G401.6 (cell line): ENCODE measurements around the gene ANKLE1.
"Not testable (repeated sequence)": the region's sequence is repeated elsewhere in the genome, so short reads cannot be mapped to it uniquely, and the experiment has no call there.

ENCODE experiments used
- FAIRE-seq: peaks from 2 replicates; lab custom pipeline; 2012; peaks lifted over from hg19 to GRCh38; lab: Jason Lieb, UNC

The ANKLE1 gene

DNA sequence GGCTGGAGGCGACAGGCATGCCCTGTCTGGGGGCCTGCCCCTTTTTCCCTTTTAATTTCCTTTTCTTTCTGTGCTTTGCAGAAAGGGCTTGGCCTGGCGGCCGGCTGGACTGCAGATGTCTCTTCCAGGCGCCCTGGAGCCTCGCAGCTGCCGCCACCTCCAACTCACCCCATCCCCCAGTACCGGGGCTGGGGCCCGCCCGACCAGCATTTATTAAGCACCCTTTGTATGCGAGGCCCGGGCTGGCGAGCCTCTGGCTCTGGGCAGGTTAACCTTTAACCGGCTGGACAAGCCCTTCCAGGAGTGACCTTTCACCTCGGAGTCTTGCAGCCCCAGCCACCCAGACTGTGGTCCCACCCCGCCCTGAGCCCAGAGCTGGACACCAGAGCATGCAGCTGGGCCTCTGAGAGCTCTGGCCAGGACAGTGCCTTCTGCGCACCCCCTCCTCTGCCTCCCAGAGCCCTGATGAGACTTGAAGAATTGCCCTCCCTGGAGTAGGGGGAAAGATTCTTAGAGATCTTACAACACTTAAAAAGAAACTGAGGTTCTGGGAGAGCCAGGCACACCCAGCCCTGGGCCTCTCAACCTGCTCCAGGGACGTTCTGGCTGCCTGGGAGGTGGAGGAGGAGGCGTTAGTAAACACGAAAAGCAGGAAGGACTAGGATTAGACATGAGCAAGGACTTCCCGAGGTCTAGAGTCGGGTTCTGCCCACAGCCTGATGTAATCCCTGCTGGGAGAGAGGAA lies 34.8 kb upstream of the ANKLE1 start:
- FAIRE-seq = no peak

DNA sequence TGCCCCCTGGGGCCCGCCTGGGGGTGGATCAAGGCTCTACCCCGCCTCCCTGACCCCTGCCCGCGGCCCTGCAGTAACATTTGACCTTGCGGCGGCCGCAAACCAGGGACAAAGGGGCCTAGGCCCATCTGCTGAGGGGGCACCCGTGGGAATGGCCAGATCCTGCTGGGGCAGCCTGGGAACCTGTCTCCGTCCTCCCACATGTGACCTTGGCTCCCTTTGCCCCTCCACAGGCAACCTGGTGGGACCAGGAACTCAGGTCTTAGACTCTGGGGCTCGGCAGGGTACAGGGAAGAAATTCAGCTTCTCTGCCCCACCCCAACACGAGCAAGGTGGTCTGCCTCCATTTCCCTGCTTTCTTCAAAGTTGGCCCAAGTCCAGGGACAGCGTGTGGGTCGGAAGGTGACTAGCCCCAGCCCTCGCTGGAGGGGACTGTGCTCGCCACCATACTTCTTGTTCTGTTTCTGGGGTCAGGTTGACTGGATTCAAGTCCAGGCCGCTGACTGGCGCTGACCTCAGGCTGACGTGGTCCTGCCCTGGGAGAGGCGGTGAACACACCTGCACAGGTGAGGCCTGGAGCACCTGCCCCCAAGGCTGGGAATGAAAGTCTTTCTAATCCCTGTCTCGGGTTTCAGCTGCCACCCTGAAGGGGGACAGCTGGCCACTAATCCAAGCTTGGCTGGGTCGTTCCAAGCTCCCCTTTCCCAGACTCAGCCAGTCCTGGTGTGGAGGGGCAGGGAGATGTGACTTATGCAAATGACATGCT lies 33.5 kb upstream of the ANKLE1 start:
- no peak for FAIRE-seq

DNA sequence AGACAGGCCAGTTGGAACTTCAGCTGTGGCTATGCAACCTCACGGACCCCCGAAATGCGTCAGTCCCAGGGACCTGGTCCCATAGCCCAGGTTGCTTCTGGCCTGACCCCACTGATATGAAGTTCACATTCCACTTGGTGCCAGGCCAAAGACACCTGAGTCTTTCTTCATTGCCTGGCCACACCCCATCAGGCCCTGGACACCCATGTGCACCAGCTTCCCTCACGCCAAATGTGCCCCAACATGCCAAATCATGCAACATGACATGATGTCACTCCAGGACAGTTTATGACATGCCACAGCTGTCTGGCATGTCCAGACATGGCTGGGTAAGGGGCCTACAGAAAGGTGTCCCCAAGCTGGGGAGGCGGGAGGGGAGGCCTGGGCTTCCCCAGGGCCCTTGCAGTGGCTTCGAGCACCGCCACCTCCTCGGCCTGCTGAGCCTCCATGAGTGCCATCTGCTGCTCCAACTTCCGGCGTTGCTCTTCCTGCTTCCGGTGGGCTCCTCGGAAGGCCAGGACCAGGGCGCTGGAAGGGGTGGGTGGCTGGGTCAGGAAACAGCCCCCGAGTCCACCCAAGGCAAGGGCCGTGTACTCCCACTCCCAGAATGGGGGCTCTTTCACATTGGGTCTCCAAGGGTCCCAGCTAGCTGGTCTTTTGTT lies 31.7 kb upstream of the ANKLE1 start:
- FAIRE-seq = no peak

GRCh38 chr19:17254636-17255035 lies 27.1 kb upstream of the ANKLE1 start:
- no peak for FAIRE-seq

DNA sequence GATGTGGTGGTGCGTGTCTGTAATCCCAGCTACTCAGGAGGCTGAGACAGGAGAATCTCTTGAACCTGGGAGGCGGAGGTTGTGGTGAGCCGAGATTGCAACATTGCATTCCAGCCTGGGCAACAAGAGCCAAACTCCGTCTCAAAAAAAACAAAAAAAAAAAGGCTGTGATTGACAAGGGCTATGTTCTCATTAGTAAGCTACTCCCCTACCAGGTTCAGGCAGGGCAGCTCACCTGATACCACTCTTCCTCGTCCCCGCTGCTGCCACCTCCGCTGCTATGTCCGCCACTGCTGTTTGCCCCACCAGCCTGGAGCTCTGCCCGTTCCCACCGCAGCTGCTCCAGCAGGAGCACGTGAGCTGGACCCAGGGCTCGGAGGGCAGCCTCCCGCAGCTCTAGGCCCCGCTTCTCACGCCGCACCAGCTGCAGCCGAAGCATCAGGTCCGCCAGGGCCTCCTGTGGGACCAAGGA lies 26.5 kb upstream of the ANKLE1 start:
- no peak for FAIRE-seq

DNA sequence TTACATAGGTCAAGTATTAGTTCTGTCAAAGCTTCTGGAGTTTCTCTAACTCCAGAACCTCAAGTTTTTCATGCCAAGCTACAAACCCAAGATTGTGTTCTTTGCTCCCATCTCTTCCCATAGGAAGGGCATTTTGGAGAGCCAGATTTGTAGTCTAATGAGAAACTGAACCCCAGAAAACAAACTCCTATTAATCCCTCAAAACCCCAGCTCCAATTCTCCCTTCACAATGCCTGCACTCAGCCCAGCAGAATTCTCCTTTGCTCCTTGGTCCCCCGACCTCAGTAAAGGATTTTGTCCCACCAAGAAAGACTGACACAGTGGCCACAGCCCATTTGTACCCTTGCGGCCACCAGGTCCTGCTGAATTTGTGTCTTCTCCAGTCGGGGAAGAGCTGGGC lies 25.6 kb upstream of the ANKLE1 start:
- FAIRE-seq = no peak

DNA sequence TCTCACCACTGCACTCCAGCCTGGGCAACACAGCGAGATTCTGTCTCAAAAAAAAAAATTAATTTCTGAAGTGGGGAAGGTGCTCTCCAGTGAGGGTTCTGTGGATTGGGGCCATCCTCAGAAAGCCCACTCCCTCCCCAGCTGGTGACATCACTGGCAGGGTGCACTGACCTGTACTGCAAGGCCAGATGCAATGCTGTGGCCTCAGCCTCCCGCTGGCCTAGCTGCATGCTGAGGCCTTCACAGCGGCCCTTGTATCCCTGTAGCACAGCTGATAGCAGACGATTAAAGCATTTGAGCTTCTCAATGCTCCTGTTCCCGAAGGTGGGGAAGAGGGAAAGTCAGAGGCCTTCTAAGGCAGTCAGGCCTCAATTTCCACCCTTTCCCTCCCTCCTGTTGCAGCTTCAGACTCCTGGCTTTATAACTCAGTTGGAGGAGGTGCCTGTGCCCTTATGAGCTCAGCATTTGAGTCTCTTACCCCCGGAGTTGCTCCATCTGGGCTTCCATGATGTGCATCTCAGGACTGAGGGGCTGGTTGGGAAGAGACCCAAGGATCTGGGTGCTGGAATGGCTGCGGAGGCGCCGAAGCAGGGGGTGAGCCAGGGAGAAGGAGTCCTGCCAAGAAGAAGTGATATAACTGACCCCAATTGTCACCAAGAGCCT lies 22.5 kb upstream of the ANKLE1 start:
- FAIRE-seq = no peak

DNA sequence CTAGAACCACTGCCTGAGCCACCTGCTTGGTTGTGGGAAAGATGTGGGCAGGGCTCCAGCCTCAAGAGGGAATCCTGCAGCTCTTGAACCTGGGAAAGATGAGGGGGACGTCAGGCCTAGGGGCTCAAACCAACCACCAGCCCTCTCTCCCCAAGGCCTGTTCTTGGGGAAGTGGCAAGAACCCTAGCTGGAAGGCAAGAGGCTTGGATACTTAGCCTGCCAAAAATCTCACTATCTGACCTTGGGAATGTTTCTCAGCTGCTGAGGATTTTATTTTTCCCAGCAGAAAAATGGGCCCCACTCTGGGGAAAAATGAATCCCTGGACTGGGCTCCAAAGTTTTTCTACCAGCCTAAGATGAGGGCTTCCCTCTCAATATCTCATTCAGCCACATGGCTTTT lies 21.8 kb upstream of the ANKLE1 start:
- FAIRE-seq = no peak

DNA sequence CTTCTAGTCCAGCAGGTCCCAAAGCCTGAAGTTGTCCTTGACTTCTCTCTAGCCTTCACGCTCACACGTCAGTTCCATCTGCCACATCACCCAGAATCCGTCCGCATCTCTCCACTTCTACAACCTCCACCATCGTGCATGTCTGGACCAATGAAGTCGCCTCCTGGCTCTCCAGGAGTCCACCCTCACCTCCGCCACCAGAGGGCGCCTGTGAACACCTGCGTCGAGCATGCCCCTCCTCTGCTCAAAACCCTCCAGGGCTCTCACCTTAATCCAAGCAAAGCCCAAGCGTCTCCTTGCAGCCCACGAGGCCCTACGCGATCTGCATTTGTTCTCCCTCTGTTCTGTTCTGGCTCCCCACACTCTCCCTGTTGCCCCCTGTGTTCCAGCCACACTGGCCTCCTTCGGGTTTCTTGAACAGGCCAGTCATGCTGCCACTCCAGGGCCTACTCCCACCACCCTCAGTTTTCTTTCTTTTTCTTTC lies 20.8 kb upstream of the ANKLE1 start:
- FAIRE-seq = peak; percentile 80

DNA sequence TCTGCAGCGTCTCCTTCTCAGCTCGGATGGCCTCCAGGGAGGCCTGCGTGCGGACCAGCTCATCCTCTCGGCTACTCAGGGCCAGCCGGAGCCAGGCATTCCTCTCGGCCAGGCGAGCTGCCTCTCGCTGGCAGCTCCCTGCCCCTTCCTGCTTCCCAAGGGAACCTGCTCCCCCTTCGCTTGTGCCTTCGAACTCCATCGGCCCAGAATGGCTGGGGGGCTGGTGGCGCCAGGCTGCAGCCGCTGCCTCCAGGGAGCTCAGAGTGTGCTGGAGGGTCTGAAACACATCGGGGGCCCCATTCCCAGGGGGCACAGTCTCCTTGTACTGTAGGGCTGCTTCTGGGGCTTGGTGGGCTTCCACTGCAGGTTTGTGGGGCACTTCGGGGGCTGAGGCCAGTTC lies 19.1 kb upstream of the ANKLE1 start:
- no peak for FAIRE-seq

GRCh38 chr19:17263712-17264640 lies 17.7 kb upstream of the ANKLE1 start:
- FAIRE-seq = no peak

DNA sequence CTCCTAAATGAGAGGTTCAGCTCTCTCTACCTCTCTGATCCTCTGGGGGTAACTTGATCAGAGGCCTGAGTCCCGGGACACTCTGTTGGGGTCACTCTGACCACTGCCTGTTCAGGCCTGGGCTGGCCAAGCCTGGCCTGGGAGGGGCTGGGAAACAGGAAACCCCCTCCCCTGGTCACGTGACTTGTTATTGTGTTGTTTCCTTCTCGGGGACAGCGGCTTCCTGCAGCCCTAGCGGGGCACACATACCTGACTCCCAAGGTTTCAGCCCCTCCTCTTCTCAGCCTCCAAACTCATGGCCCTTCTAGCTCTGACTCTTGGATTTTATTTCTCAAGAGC lies 17.1 kb upstream of the ANKLE1 start, which contains the start of gene USHBP1:
USHBP1 (minus strand) TSS at position 105 of the 339 bp plus-strand sequence. CDS start 446 bp downstream, outside the sequence.
- no peak for FAIRE-seq

- FAIRE-seq = no peak
Observed at GRCh38 chr19:17266026-17266425, 15.7 kb upstream of the ANKLE1 start.

DNA sequence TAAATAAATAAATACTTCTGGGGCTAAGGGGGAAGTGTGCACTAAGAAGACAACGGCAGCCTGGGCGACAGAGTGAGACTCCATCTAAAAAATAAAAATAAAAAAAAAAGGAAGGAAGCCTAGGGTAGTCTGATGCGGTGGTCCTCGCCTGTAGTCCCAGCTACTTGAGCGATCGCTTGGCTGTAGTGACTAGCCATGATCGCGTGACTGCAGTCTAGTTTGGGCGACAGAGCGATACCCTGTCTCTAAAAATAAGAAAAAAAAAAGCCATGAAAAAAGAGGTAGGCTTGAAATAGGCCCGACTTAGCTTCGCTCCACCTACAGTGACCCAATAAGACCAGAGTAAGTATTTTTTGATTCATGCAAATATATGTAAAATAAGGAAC lies 15.1 kb upstream of the ANKLE1 start:
- FAIRE-seq = no peak

- peak; percentile 100 for FAIRE-seq
Observed at GRCh38 chr19:17266975-17267788, 14.5 kb upstream of the ANKLE1 start, which contains the start of gene BABAM1. BABAM1 (plus strand) TSS chr19:17267443; CDS start chr19:17268807, 1,364 bp downstream.

DNA sequence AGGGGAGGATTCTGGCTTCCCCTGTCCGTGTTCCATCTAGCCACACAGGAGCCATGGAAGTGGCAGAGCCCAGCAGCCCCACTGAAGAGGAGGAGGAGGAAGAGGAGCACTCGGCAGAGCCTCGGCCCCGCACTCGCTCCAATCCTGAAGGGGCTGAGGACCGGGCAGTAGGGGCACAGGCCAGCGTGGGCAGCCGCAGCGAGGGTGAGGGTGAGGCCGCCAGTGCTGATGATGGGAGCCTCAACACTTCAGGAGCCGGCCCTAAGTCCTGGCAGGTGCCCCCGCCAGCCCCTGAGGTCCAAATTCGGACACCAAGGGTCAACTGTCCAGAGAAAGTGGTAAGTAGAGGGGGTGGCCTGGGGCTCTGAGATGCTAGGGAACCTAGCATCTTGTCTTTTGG lies 12.9 kb upstream of the ANKLE1 start:
- no peak for FAIRE-seq

DNA sequence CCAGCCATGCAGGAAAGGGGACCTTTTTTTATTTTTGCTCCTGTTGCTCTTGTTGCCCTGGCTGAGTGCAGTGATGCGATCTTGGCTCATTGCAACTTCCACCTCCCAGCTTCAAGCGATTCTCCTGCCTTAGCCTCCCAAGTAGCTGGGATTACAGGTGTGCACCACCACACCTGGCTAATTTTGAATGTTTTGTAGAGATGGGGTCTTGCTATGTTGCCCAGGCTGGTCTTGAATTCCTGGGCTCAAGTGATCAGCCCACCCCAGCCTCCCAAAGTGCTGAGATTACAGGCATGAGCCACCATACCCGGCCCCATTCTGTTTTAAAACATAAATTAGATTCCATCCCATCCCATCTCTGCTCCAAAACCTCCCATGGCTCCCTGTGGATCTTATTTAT lies 6.8 kb upstream of the ANKLE1 start:
- not testable (repeated sequence) for FAIRE-seq

- FAIRE-seq = no peak
Observed at GRCh38 chr19:17275441-17276175, 6.1 kb upstream of the ANKLE1 start.

- FAIRE-seq = no peak
Observed at GRCh38 chr19:17279436-17279835, 2.3 kb upstream of the ANKLE1 start.
